CD4-positive, alpha-beta T cell treated with Interleukin-21 for 1 hour (primary cell): ENCODE results near the gene SHOC2.

Experiments
- DNase-seq: peaks from one replicate; pipeline ENCODE4 v3.0.0-alpha.2; 2020

The SHOC2 gene

DNA sequence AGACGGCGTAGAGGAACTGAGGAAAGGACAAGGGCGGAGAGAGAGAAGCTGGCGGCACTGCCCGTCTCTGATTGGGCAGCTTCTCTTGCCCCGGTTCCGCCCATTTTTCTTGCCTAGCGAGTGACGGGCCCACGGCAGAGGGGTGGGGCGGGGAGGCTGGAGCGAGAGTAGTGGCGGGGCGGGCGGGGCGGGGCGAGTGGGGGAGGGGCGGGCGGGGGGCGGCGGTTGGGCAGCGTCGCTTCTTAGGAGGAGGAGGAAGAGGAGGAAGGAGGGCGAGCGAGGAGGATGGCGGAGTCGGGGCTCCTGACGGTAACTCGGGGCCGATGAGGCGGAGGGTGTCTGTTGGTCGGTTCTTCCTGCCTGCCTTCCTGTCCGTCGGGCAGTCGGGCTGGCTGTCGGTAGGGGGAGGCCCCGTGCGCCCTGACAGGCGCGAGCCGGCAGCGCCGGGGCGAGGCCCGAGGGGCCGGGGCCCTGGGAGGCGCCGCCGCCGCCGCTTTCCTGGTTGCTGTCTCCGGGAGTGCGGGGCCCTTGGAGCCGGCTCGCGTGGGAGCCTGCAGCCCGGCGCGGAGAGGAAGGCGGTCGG lies at the start of gene SHOC2:
Gene SHOC2, plus strand, starts transcription at position 256 of the 583 bp plus-strand sequence. CDS start 44,755 bp downstream, outside the sequence.
- DNase-seq: peak; percentile 100

DNA sequence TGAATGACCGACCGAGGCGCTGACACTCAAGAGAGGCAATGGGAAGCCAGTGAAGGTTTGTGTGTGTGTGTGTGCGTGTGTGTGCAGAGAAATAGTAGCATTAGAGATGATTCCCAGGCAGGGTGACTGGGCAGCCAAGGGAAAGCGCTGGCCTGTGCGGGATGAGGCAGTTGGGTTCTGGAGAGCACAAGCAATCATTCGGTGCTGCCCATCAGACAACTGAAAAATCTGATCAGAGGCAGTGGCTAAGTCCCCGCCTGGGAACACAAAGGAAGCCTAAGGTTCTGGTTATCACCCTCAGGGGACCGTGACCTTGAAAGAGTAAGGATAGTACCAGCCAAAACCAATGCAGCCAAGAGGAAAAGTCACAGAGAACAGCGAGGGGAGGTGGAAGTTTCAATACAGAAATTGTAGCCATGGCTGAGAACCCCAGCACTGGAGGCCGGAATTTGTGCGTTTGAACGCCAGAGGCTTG lies 48.5 kb upstream of the SHOC2 start:
- no peak for DNase-seq

DNA sequence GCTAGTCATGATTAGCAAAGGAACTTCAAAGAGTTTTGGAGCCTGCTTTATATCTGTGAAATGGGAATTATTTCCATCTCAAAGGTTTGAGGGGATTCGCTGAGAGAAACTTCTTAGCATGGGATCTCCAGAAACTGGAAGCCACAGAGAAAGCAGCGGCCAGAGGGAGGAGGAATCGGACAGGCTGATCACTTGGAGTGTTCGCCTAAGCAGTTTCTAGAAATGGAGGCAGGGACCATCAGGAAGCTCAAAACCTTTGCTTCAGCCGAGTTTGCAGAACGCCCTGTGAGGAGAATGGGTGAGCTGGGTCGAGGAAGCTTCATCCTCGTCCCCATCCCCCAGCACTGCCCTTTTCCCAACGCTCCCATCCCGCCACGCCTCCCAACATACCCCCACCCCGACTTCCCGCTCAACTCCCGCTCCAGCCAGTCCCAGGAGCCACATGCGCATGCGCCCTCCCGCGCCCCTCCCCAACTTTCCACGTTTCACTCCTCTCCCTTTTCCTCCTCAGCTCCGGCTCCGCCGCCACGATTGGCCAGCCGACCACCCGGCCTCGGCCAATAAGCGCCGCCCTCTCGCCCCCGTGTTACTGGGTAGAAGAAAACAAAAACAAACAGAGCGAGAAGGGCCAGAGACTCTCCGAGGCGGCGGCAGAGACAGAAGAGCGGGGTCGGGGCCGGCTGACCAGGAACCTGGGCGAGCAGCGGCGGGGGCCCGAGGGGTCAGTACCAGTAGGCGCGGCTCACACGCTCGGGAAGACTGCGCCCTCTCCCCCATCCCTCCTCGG lies 47.9 kb upstream of the SHOC2 start, which contains the start of gene PDCD4:
Gene PDCD4, plus strand, starts transcription at position 631 of the 787 bp plus-strand sequence. CDS start 4,100 bp downstream, outside the sequence.
- peak; percentile 96 for DNase-seq

- DNase-seq: peak; percentile 91
These were observed 47.0 kb upstream of the SHOC2 start for GRCh38 chr10:110872145-110872983.

DNA sequence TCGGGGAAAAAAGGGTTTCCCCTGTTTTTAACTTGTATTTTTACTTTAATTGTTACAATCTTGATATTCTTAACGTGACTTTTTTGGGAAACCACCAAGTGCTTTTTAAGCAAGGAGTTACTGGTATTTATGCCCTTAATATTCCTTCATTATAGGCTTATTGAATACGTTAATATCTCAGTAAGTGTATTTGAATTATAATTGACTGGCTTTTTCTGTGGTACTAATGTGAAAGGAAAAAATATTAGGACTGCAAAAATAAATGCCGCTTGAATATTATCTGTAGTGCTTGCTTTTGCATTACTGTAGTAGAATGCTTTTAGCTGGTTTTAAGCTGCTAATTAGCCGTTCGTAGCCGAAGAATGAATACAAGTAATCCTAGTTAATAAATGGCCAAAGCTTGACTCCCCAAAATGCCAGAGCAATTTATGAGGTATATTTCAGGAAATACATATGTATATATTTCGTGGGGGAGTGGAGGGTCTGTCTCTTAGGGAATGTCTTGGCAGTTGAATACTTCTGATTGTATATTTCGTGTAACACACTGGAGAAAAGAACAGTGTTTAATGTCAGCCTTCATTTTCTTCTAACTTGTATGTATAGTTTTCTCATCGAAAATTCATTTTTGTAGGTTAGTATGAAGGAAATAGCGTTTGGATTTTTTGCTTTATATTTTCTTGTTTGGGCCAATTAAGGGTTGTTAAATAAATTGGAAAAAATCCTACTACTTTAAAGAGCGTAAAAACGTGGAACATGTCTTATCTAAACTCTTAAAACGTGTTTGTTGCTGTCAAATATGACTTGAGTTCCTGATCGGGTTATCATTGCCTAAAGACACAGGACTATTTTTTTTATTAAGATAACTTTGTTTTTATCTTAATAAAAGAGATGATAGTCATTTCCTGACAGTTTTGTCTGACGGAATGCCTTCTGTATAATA lies 46.1 kb upstream of the SHOC2 start:
- no peak for DNase-seq

DNA sequence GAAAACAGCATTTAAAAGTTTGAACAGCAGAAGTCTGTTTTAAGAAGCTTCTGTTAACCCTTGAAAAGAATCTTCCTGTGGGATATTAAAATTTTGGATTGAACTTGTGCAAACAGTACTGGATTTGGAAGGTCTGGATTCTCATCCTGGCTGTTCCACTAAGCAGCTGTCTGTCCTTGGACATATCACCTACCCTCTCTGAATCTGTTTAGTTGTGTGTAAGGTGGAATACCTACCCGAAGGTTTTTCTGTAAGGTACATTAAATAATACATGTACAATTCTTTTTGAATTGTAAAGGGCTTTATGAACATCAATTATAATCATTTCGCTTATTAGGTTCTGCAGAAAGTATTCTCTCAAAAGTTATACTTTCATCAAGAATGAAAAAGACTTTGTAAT lies 45.5 kb upstream of the SHOC2 start:
- no peak for DNase-seq

- no peak for DNase-seq
These were observed 43.4 kb upstream of the SHOC2 start for GRCh38 chr10:110876000-110876399.

- no peak for DNase-seq
These were observed 42.6 kb upstream of the SHOC2 start for GRCh38 chr10:110876788-110877187.

- DNase-seq: no peak
These were observed 39.4 kb upstream of the SHOC2 start for GRCh38 chr10:110880012-110880411.

DNA sequence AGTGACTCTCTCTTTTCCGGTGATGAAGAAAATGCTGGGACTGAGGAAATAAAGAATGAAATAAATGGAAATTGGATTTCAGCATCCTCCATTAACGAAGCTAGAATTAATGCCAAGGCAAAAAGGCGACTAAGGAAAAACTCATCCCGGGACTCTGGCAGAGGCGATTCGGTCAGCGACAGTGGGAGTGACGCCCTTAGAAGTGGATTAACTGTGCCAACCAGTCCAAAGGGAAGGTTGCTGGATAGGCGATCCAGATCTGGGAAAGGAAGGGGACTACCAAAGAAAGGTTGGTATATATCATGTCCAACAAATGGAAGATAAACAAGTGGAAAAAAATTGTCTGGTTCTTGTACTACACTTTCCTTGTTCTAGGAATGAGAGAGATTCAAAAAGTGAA lies 38.2 kb upstream of the SHOC2 start:
- DNase-seq: no peak

DNA sequence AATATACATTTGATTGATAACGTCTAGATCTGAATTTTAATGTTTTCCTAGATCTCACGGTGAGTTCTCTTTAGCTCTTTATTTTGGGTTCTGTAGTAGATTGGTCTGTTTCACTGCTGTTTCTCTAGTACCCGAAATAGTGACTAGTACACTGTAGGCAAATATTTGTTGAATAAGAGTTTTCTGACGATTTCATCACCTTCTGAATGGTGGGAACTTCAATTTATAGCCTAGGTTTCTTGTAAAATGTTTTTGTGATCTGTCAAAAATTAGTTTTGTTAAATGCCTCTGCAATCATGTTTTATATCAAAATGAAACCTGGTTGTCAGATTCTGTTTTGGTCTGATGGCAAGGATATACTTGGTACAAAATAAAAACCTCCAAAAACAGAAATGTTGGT lies 37.5 kb upstream of the SHOC2 start:
- DNase-seq: no peak

- DNase-seq: no peak
These were observed 35.5 kb upstream of the SHOC2 start for GRCh38 chr10:110883924-110884323.

DNA sequence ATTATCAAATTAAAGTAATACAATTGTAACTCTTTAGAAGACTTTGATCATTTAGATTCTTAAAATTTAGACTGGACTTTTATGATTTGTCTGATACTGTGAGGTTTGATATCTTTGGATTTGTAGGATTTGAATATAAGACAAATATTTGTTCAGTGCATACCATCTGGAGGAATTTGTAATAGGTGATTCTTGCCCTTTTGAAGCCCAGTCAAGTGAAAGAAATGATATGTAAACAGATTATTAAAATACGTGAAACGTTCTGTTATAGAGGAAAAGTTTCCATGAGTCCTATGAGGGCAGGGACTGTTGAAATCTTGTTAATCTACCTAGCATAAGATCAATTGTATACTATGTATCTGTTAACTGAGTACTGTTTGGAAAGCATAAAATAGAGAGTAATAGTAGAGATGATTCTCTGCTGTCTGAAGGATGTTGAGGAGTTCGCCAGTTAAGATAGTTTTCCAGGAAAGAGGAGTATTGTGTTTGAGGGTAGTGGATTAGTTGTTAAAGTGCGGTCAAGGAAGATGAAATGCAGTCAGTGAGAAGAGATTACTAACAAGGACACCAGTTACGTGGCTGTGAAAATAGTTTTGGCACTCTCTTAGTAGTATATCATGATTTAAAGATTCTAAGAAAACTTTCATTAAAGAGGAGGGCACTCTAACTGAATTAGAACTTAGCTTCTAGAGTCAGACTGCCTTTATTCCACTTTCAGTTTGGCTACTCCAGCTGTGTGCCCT lies 33.3 kb upstream of the SHOC2 start:
- no peak for DNase-seq

DNA sequence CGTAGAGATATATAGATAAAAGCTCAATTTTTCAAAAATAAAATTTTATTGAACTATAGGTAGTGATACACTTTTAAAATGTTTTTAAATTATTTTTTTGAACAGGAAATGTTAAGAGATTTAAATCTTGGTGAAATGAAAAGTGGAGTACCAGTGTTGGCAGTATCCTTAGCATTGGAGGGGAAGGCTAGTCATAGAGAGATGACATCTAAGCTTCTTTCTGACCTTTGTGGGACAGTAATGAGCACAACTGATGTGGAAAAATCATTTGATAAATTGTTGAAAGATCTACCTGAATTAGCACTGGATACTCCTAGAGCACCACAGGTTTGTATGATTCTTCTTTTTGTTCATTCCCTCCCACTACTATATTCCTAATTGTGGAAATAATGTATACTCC lies 31.8 kb upstream of the SHOC2 start:
- no peak for DNase-seq

DNA sequence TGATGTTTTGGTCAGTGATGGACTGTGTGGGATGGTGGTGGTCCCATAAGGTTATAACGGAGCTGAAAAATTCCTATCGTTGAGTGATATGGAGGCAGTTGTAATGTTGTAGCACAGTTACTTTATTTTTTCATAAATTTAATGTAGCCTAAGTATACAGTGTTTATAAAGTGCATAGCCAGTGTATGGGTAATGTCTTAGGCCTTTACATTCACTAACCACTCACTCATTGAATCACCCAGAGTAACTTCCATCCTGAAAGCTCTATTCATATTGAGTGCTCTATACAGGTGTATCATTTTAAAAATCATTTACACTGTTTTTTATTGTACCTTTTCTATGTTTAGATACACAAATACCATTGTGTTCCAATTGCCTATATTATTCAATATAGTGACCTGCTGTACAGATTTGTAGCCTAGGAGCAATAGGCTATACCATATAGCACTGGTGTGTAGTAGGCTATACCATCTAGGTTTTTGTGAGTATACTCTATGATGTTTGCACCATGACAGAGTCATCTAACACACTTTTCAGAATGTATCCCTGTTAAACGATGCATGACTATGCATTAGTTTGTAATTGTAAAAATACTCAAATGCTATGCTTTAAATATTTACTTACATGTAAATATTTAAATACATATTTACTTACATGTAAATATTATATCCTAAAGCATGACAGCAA lies 26.7 kb upstream of the SHOC2 start:
- DNase-seq: no peak

DNA sequence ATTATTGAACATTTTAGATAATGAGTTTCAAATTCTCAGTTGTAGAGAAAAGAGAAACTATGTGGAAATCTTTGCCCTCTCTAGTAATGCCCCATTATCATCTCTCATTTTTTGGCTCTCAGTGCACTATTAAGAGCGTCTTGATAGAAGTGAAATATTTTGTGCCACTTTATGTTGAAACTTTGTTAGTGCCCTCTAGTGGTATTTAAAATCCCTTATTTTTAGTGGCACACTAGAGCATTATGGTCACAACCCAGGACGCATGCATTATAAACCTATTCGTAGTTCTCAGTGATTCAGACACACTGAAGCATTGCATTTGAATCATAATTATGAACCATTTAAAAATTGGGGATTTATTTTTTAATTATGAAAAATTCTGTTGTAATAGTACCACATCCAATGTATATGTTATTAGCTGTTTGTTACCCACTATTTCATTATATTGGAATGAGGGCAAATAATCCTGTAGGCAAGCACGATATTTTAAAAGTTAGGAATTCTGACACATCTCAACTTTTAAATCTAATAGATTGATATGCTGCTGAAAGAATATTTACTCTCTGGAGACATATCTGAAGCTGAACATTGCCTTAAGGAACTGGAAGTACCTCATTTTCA lies 25.7 kb upstream of the SHOC2 start:
- peak; percentile 78 for DNase-seq

DNA sequence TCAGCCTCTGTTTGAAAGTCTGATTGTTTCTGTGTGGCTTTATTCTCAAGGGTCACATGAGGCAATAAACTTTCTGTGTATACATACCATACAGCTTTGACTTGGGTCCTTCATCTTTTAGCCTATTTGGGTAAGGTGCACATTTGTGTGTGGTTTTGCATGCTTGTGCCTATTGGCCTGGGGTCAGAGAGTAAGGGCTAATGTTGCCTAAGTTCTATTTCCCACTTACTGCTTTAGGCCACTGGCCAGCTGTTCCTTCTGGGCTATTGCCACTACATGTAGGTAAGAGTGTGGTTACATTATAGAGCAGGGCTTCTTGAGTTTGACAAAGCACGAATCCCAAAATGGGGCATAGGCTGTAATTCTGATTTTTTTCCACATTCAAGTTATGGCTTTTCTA lies 22.2 kb upstream of the SHOC2 start:
- no peak for DNase-seq

DNA sequence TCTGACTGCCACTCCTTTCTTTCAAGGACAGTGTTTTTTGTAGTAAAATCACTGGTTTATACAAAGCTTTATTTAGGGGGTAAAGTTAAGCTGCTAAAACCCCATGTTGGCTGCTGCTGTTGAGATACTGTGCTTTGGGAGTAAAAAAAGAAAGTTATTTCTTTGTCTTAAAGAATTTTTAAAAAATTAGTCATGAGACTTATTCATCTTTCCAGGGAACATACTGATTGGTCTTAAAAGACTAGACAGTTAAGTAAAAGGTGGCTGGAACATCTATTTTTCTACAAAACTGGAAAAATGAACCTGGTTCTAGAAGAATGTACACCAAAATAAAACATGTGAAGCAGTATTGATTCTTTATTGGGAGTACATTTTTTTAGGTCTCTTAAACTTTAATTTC lies 21.0 kb upstream of the SHOC2 start:
- no peak for DNase-seq

DNA sequence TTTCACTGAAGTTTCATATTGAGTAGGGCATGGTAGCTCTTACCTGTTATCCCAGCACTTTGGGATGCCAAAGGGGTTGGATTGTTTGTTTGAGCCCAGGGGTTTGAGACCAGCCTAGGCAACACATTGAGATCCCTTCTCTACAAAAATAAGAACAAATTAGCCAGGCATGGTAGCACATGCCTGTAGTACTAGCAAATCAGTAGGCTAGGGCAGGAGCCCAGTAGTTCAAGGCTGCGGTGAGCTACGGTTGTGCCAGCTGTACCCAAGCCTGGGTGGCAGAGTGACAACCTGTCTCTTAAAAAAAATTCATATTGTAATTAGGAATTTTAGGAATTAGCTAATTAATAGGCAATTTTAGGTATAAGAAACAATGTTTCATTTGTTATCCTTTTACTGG lies 18.4 kb upstream of the SHOC2 start:
- DNase-seq: no peak
